Measurements from ENCODE around the gene E2F8.

E2F8 gene

DNA sequence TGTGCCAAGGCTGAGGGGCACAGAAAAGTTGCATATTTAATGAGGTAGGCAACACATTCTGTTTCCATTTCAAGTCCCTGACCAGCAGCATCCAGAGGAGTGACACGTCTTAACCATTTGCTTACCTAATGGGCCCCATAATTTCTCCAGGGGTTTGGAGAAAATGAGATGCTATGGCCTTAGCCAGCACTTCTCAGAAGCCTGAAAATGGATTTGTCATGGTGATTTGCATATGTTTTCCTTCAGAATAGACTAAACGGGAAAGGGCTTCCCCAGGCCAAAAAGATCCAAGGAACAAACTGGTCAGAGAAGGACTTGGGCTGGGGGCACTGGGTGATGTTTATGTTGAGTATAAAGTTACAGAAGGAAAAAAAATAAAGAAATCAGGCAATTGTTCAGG, 55.7 kb downstream of the E2F8 start:
- no peak for DNase-seq

DNA sequence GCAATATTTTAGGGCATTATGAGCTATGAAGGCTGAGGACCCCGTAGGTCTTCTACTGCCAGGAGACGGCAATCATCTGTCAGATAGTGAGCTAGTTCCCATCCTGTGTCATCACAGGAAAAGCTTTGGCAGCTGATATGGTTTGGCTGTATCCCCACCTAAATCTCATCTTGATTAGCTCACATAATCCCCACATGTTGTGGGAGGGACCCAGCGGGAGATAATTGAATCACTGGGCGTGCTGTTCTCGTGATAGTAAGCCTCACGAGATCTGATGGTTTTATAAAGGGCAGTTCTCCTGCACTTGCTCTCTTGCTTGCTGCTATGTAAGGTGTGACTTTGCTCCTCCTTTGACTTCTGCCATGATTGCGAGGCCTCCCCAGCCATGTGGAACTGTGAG, 57.1 kb downstream of the E2F8 start:
- DNase-seq: no peak

DNA sequence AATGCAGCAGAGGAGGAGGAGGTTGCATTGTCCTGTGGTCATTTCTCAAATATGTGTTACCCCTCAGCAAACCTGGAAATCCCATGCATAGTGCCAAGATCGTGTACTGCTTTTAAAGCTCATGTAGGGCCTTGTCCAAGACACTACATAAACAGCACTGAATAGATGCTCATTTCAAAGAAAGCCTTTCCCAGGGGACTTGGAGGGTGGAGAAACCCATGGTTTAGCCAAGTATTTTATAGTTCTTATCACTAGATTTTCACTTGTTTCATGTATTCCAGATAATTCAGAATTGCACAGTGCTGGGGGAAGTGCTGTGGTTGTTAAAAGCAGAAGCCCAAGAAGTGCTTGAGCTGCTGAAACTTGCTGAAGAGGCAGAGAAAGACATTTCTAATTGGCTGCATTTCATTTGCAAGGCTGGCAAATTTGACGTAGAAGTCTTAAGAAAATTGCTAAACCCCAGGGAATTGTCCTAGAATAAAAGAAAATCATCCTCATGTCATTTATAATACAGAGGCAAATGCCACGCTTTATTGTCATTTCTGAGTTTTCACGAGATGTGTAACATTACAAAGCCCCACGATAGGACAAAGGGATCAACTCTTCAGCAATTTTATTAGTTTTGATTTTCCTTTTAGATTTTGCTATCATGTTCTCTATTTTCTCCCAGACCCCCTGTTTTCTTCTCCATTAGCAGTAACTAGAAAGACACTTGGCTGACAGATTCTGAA, 59.0 kb downstream of the E2F8 start:
- DNase-seq: no peak

DNA sequence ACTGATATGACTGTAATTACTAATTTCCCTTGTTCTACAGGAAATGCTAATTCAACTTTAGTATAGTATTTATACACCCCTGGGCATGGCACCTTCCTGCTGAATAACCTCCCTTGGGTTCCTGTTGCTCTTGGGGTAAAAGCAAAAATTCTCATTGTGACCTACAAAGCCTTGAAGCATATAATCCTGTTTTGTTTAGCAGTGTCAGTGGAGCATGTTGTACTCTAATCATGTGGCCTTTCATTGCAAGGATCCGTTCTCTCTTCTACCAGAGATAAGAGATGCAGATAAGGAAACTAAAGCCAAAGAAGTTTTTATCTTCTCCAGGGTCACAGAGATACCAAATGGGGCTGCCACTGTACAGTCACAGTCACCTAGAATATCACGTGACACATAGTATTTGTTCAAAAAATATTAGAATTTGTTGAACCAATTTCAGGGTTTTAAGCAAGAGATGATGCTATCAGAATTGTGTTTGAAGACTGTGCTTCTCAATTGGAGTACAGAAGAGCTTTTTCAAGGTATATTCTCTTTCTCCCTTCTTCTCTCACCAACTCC, 64.0 kb downstream of the E2F8 start:
- no peak for DNase-seq

All from CD4-positive, alpha-beta T cell treated with Interleukin-4 for 1 hour (primary cell).